GOT3 (cell line): ENCODE data around the gene PCDH9.
"Not testable (repeated sequence)": the region's sequence is repeated elsewhere in the genome, so short reads cannot be mapped to it uniquely, and the experiment has no call there.

ENCODE experiments used
- DNase-seq: peaks from one replicate; lab custom pipeline; 2025; ENCODE audit warnings: mixed read lengths; lab: John Stamatoyannopoulos, UW

Gene PCDH9

GRCh38 chr13:66835040-66835628 is 395.0 kb downstream of the PCDH9 start:
- DNase-seq: no peak

GRCh38 chr13:66830940-66831716 is 399.0 kb downstream of the PCDH9 start:
- no peak for DNase-seq

- DNase-seq: no peak
These were observed 400.3 kb downstream of the PCDH9 start for GRCh38 chr13:66829803-66830202.

- no peak for DNase-seq
These were observed 403.7 kb downstream of the PCDH9 start for GRCh38 chr13:66826398-66826797.

- DNase-seq: no peak
These were observed 408.6 kb downstream of the PCDH9 start for GRCh38 chr13:66821551-66821950.

- no peak for DNase-seq
These were observed 418.7 kb downstream of the PCDH9 start for GRCh38 chr13:66811455-66811854.

- no peak for DNase-seq
These were observed 420.7 kb downstream of the PCDH9 start for GRCh38 chr13:66809485-66809884.

- no peak for DNase-seq
These were observed 422.9 kb downstream of the PCDH9 start for GRCh38 chr13:66807251-66807650.

- no peak for DNase-seq
These were observed 424.5 kb downstream of the PCDH9 start for GRCh38 chr13:66805657-66806056.

GRCh38 chr13:66803808-66804456 is 426.2 kb downstream of the PCDH9 start:
- DNase-seq: no peak

- DNase-seq: no peak
These were observed 426.9 kb downstream of the PCDH9 start for GRCh38 chr13:66803013-66803807.

GRCh38 chr13:66795636-66796035 is 434.5 kb downstream of the PCDH9 start:
- DNase-seq: no peak

- no peak for DNase-seq
These were observed 435.6 kb downstream of the PCDH9 start for GRCh38 chr13:66794340-66795031.

GRCh38 chr13:66790861-66791260 is 439.3 kb downstream of the PCDH9 start:
- no peak for DNase-seq

- DNase-seq: no peak
These were observed 448.9 kb downstream of the PCDH9 start for GRCh38 chr13:66781241-66781640.

GRCh38 chr13:66780814-66781213 is 449.3 kb downstream of the PCDH9 start:
- no peak for DNase-seq

GRCh38 chr13:66778461-66778860 is 451.7 kb downstream of the PCDH9 start:
- DNase-seq: no peak

GRCh38 chr13:66775196-66775595 is 454.9 kb downstream of the PCDH9 start:
- DNase-seq: no peak

- no peak for DNase-seq
These were observed 456.1 kb downstream of the PCDH9 start for GRCh38 chr13:66774046-66774445.

- no peak for DNase-seq
These were observed 464.6 kb downstream of the PCDH9 start for GRCh38 chr13:66765559-66765958.

- DNase-seq: not testable (repeated sequence)
These were observed 469.5 kb downstream of the PCDH9 start for GRCh38 chr13:66760678-66761077.

GRCh38 chr13:66759919-66760318 is 470.2 kb downstream of the PCDH9 start:
- DNase-seq: no peak
